OCI-LY1 (cell line): ENCODE measurements around the gene TRIM5.

Source experiments
- EZH2 ChIP-seq: fragments of 200-600 bp; sonication (generic), shearing (Covaris generic); IDR thresholded peaks from 2 replicates; pipeline ENCODE4 v1.8.0; 2017; ENCODE audit warnings: borderline replicate concordance, mixed run types, mild to moderate bottlenecking, antibody characterized with exemption, low read length, moderate library complexity, mixed read lengths
- TF ChIP-seq, protein P1 (sequence below): fragments of 200-600 bp; sonication (generic), shearing (Covaris generic); IDR thresholded peaks from 2 replicates; pipeline ENCODE4 v1.5.1; 2017; ENCODE audit warnings: mild to moderate bottlenecking, antibody characterized with exemption, low read length, moderate library complexity, mixed read lengths

DNA sequence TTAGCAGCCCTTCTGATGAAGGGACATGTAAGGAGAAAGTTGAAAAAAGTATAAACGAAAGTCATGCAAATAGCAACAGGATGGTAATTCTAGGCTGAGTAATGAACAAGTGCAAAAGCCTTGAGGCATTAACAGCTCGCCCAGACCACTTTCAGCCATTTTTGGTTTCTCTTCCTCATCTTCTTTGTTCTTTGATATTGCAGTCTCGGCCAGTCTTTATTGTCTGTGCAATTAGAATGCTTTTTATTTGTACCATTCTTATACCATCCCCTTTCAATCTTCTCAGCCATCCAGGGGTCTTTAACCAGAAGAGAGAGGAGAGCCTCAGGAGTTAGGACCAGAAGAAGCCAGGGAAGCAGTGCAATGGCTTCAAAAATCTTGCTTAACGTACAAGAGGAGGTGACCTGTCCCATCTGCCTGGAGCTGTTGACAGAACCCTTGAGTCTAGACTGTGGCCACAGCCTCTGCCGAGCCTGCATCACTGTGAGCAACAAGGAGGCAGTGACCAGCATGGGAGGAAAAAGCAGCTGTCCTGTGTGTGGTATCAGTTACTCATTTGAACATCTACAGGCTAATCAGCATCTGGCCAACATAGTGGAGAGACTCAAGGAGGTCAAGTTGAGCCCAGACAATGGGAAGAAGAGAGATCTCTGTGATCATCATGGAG, 52.8 kb downstream of the TRIM5 start:
- TF ChIP-seq, protein P1, sequence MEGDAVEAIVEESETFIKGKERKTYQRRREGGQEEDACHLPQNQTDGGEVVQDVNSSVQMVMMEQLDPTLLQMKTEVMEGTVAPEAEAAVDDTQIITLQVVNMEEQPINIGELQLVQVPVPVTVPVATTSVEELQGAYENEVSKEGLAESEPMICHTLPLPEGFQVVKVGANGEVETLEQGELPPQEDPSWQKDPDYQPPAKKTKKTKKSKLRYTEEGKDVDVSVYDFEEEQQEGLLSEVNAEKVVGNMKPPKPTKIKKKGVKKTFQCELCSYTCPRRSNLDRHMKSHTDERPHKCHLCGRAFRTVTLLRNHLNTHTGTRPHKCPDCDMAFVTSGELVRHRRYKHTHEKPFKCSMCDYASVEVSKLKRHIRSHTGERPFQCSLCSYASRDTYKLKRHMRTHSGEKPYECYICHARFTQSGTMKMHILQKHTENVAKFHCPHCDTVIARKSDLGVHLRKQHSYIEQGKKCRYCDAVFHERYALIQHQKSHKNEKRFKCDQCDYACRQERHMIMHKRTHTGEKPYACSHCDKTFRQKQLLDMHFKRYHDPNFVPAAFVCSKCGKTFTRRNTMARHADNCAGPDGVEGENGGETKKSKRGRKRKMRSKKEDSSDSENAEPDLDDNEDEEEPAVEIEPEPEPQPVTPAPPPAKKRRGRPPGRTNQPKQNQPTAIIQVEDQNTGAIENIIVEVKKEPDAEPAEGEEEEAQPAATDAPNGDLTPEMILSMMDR, result no peak
- no peak for TF ChIP-seq EZH2
